ENCODE measurements around the gene FAM81B.

DNA sequence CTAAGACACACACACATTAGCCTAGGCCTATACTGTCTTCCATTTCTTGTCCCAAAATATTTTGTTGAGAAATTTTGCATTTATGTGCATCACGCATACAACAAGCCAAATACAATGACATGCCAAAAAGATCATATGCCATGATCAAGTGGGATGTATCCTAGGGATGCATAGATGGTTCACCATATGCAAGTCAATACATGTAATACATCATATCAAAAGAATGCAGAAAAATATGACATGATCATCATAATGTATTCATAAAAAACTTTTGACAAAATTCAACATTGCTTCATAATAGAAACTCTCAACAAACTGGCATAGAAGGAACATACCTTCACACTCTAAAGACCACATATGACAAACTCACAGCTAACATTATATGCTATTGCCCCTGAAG, 5.8 kb upstream of the FAM81B start:
- TF ChIP-seq GATA2 (IDR thresholded peaks at IDR 0.05; ENCODE audit: low read depth, low read length) (no peak), GATA3 (IDR thresholded peaks at IDR 0.05; ENCODE audit: low read depth, low read length) (no peak)
